Measurements from ENCODE around the gene DGKA. TPM values are rescaled to one million over a fixed set of nuclear protein-coding genes. Genes with fewer than 3 reads are reported as not detected.
A peak's percentile ranks its signal among the peaks of the same experiment; 100 is the strongest.

DGKA gene
- total RNA-seq, 1 experiment from 2014 or later = 58.3 TPM

DNA sequence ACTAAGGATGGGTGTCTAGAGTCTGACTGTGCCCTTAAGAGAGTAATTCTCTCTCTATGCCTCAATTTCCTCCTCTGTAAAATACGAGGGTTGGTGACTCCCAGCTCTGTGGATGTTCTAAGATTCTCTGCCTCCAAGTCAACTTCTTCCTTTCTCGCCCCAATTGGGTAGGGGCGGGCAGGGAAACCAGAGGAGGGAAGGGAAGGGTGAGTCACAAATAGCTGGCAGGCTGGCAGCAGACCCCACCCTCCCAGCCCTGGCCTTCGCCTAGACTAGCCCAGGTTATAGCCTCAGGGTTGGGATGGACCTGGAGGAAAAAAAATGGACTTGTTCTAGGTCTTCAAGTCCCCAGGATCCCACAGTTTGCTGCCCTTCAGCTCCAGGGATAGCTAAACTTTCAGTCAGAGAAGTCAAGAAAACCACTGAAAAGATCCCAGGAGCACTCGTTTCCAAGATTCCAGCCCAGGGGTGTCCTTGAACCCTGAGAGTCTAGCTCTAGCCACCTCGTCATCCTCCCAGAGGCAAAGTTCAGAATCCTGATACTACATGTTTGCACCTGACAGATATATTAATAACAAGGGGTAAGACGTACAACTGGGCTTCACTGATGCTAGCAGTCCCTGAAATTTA is 2.3 kb downstream of the DGKA start:
- peaks cover 27 to 67% of the 10 kb centered on the region in 2 experiments for H3K4me1 ChIP-seq (ENCODE audit: control insufficient read depth in 1 of 2, insufficient read depth in 2 of 2, low read length in 2 of 2)

More for the DNA sequence above, 2.3 kb downstream of the DGKA start:
- Histone ChIP-seq H3K4me2 (ENCODE audit: low read length) (peak overlapping the region; percentile 91), H3K4me3 (replicated peaks in 1 of 2; ENCODE audit: low read depth in 1 of 2, low read length in 2 of 2) (peak overlapping the region; percentile 71 to 74), H3K36me3 (ENCODE audit: control insufficient read depth in 1 of 2, insufficient read depth in 2 of 2, low read length in 2 of 2) (no peaks in the 10 kb centered on the region), H3K27me3 (ENCODE audit: insufficient read depth, low read length) (no peaks in the 10 kb centered on the region), H3K9me2 (ENCODE audit: insufficient read depth) (no peaks in the 10 kb centered on the region), H3K9ac (ENCODE audit: low read length) (peak overlapping the region; percentile 73), H3K27ac (ENCODE audit: low read depth, low read length) (peak overlapping the region; percentile 54; the same call in 1 of the 2 replicates), H3K79me2 (ENCODE audit: insufficient read depth, low read length) (no peaks in the 10 kb centered on the region), H4K20me1 (ENCODE audit: insufficient read depth) (no peaks in the 10 kb centered on the region), H3K9me3 (ENCODE audit: control insufficient read depth in 1 of 2, insufficient read depth in 1 of 2, low read depth in 1 of 2, low read length in 2 of 2) (no peaks in the 10 kb centered on the region), H2AFZ (ENCODE audit: low read depth, low read length, poor library complexity, severe bottlenecking) (no peak overlapping the region)
- TF ChIP-seq, protein P1, sequence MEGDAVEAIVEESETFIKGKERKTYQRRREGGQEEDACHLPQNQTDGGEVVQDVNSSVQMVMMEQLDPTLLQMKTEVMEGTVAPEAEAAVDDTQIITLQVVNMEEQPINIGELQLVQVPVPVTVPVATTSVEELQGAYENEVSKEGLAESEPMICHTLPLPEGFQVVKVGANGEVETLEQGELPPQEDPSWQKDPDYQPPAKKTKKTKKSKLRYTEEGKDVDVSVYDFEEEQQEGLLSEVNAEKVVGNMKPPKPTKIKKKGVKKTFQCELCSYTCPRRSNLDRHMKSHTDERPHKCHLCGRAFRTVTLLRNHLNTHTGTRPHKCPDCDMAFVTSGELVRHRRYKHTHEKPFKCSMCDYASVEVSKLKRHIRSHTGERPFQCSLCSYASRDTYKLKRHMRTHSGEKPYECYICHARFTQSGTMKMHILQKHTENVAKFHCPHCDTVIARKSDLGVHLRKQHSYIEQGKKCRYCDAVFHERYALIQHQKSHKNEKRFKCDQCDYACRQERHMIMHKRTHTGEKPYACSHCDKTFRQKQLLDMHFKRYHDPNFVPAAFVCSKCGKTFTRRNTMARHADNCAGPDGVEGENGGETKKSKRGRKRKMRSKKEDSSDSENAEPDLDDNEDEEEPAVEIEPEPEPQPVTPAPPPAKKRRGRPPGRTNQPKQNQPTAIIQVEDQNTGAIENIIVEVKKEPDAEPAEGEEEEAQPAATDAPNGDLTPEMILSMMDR (IDR thresholded peaks at IDR 0.05 in 2 of 3, conservative IDR thresholded peaks at IDR 0.05 in 1 of 3; ENCODE audit: borderline replicate concordance in 1 of 3, insufficient read depth in 1 of 3, low read depth in 2 of 3, low read length in 2 of 3) = no peak
- TF ChIP-seq POLR2AphosphoS5 (IDR thresholded peaks at IDR 0.05; ENCODE audit: low read depth, low read length) = peak; percentile 56
- RAD21 ChIA-PET (ENCODE audit: low non-redundant PET in 1 of 2, low total read pairs in 2 of 2, uncharacterized antibody in 2 of 2, unreplicated experiment in 2 of 2) = no interaction called here
- no TSS peak for BruUV-seq (replicated peaks)
- intact Hi-C loops (cut with micrococcal nuclease) = loop anchor here (5.0 kb wide), 1 partner anchor 109 kb away; the partner anchor contains the start of gene RPS26
- POLR2A ChIA-PET = interaction anchor here (0.8 to 1.9 kb wide), 4 partner anchors 13 to 171 kb away, joined by 3 to 7 read pairs (median 3); partner anchors contain the start of genes DNAJC14, PA2G4 and RAB5B
- CTCF ChIA-PET = interaction anchor here (1.1 to 2.1 kb wide), 3 partner anchors 62 to 195 kb away, joined by 3 to 10 read pairs (median 4); no protein-coding TSS in a partner anchor
- ATAC-seq (peak; percentile 31), DNase-seq (ENCODE audit: low read depth, low spot score) (peak; percentile 22)
